Cerebellar nuclear complex (tissue), 1 donor: ENCODE data around the gene LSR.

Source experiments
- DNase-seq, 2 experiments: peaks; one replicate each; lab custom pipeline; 2025; lab: John Stamatoyannopoulos, UW

Gene LSR

DNA sequence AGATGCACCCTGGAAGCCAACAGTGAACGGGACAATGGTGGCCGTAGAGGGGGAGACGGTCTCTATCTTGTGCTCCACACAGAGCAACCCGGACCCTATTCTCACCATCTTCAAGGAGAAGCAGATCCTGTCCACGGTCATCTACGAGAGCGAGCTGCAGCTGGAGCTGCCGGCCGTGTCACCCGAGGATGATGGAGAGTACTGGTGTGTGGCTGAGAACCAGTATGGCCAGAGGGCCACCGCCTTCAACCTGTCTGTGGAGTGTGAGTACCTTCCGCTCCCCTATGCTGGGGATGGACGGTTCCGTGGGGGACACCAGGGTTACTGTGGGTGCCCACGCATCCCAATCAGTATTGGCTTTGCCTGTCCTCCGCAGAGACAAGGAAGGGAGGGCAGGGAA is 53.6 kb downstream of the LSR start:
- no peak for DNase-seq

DNA sequence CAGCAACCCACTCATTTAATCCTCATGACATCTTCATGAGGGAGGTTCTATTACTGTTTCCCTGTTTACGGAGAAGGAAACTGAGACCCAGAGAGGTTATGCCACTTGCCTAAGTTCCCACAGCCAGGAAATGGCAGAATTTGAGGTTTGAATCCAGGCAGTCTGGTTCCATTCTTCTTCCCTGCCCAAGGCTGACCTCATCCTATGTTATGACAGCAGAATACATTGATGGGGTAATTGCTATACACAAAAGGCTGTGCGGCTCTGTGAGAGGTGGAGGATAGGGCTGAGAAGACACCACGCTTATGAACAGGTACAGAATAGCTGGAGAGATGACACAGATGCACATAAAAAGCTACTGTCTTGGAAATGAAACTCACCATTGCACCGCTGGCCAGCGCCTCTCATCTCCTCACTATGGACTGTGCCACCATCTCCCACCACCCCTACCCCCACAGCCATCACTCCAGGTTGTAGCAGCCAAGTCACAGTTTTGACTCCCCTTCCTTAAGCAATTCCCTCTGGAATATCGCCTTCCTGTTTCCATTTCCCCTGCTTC is 54.6 kb downstream of the LSR start:
- DNase-seq = no peak

DNA sequence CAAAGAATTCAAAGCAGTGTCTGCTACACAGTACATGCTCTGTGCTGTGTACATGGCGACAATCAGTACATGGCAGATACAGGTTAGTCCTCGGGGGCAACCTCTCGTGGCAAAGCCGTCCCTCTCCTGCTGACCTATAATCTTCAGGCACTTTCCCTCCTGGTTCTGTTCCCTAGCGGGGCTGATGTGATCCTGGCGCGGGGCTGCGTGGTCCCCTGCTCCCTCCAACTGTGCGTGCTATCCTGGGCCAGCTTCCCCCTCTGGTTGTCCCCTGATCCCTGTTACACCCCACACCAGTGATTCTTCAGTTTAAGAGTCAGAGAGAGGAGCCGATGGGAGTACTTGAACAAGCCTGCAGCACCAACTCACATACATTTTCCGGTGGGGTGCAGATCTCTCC is 55.2 kb downstream of the LSR start:
- DNase-seq = no peak

DNA sequence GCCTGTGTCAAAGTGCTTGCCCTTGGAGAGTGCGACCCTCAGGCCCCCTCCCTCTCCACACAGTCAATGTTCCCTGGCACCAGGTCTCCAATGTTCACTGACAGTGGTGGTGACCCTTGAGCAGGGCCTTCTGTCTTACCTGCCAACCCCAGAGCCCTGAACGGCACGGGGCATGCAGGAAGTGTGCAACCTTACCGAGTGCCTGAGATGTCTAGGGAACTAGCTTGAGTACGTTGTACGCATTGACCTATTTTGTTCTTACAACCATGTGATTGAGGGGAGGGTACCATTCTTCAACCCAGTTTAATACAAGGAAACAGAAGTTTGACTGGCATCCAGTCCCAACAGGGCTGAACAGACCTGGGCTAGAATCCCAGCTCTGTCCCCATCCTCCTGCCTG is 56.4 kb downstream of the LSR start:
- DNase-seq = no peak

DNA sequence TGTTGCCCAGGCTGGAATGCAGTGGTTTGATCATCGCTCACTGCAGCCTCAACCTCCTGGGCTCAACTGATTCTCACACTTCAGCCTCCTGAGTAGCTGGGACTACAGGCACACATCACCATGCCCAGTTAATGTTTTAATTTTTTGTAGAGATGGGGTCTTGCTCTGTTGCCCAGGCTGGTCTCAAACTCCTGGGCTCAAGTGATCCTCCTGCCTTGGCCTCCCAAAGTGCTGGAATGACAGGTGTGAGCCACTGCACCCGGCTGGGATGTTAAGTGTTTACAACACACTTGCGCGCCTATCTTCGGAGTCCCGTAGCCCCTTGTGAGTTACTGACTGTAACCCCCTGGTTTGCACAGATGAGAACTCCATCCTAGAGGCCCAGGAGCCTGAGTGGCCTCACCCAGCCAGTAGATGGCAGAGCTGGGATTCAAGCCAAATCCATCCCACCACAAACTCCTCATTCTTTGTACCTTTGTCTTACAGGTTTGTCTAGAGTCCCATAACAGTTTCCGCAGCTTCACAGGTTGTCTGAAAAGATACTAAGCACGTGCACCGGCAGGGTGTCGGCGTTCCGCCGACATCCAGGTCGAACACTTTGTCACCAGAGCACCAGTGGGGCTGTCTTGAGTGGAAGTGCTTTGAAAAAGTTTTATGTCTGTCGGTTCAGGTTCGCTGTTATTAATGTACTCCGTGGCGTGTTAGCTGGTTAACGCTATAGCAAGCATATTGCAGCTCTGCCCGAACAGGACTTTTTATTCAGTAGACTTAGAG is 57.9 kb downstream of the LSR start:
- DNase-seq = no peak

DNA sequence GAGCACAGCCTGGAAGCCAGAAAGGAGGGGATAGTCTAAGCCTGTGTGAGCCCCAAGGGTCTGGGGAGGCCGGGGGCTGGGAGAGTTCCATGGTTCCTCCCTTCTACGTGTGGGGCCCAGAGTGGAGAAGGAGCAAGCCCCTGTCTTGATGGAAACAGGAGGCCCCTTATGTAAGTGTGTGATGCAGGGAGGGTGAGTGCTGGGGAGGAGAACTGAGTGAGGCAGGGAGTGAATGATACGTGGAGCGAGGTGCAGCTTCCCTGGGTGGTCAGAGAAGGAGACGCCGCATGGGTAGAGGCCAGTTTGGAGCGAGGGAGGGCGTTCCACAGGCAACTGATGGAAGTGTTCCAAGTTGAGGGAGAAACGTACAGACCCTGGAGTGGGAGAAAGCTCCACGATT is 59.1 kb downstream of the LSR start:
- no peak for DNase-seq

DNA sequence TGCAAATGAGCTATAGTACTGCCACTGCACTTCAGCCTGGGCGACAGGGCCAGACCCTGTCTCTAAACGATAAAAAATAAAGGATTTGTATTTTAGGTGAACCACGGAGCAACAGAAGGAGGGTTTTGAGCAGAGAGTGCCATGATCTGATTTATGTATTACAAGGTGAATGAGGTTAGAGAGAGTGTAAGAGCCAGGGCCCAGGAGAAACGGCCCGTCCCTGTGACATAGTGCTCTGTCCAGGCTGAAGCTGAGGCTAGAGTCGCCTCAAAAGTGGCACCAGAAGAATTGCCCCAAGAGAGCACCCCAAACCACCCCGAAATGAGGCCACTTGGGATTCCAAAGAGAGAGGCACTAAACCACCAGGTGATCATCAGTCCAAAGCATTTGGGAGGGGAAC is 60.1 kb downstream of the LSR start:
- no peak for DNase-seq

DNA sequence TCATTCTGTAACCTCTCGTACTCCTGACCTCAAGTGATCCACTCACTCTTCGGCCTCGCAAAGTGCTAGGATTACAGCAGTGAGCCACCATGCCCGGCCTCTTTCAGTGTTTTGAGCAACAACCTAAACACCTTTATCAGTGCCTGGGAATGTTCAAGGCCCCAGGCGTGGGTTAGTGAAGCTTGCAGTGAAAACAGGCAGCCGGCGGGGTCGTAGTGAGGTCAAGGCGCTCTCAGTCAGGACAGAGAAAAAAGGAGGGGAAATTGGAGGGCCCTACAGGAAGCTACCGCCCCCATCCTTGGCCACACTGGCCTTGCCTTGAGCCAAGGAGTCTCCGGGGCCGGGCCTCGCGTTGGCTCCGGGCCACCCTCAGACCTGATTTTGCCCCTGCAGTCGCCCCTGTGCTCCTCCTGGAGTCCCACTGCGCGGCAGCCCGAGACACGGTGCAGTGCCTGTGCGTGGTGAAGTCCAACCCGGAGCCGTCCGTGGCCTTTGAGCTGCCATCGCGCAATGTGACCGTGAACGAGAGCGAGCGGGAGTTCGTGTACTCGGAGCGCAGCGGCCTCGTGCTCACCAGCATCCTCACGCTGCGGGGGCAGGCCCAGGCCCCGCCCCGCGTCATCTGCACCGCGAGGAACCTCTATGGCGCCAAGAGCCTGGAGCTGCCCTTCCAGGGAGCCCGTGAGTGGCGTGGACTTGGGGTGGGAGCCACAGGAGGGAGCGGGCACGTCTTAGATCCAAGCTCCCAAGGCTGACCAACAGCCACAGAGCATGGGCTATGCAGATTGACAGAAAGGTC is 60.9 kb downstream of the LSR start:
- DNase-seq = no peak

DNA sequence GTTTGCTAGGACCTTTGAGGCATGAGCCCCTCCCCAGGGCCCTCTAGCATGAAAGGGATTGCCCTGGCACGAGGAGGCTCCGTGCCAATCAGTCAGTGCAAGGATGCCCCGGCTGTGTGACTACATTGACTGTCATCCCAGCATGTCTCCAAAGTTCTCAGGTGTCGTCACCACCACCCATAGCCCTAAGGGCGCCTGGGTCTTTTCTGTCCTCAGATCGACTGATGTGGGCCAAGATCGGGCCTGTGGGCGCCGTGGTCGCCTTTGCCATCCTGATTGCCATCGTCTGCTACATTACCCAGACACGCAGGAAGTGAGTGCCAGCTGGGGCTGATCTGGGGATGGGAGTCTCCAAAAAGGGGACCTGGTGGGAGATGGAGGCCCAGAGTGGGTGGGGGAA is 61.5 kb downstream of the LSR start:
- DNase-seq = no peak

DNA sequence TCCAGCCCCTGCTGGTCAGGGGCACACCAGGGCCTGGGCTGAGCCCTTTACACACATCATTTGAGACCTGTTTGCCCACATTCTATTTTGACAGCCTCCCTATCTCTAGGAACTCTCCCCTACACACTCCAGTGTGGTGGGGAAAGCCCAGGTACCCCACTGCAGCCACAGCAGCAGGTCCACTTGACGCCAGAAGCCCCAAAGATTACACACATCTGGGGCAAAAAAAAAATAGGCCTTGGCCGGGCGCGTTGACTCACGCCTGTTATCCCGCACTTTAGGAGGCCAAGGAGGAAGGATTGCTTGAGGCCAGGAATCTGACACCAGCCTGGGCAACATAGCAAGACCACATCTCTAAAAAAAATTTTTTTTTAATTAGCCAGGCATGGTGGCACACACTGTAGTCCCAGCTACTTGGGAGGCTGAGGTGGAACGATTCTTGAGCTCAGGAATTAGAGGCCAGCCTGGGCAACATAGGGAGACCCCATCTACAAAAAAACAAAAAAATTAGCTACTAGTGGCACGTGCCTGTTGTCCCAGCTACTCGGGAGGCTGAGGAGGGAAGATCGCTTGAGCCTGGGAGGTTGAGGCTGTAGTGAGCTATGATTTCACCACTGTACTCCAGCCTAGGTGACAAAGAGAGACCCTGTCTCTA is 62.1 kb downstream of the LSR start:
- DNase-seq = no peak

DNA sequence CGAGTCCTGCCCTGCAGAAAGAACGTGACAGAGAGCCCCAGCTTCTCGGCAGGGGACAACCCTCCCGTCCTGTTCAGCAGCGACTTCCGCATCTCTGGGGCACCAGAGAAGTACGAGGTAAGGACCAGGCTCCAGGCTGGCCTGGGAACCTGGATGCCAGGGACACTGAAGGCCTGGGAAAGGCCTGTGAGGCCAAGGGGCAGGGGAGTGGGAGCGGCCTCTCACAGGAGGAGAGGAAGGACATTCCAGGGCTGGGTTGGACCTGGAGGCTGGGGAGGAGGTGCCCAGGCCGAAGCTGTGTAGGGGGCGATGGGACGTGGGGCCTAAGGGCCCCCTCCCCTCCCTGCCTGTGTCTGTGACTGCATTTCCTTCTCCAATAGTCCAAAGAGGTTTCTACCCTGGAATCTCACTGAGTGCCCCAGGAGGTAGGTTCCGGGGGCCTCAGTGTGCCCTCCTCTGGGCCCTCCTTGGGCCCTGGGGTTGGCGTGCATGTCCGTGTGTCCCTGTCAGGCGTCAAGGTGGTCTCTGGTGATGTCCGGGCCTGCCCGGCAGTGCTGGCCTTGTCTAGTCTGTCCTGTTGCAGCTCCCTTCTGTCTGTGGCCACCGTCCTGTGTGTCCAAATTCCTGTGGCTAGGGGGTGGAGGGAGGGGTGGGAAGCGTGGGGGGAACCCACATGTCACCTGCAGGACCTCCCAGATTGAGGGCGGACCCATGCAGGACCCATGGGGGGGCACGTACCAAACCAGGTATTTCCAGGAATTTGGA is 63.3 kb downstream of the LSR start:
- DNase-seq = no peak

DNA sequence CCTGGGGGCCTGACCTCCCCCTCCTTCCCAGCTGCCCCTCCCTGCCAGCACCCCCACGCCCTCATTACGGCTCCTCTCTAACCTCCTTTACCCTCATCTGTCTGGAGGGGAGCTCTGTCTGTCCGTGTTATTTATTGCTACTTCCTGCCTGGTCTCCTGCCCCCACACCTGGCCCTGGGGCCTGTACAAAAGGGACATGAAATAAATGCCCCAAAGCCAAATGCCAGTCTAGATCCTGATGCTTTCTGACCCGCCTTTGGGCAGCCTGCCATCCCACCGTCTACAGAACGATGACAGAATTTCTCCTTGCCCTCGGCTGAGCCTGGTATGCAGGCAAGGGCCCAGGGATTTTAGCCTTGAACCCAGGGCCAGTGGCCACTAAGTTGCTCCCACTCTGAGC is 64.8 kb downstream of the LSR start:
- DNase-seq = no peak

DNA sequence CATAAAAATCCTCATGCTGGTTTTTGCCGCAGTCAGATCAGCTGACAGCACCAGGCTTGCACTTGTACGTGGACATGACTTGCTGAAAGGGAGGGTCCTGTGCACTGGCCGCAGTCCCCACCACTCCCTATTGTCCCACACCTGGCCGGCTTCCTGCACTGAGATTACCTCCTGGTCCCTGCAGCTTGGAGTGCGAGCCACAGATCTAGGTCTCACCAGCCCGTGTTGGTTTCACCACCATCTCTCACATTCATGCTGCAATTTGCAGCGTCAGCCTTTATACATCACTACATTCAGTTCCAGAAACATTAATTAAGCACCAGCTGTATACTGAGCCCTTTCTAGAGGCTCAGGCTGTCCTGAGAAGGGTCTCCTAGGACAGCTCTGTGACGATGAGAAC is 65.2 kb downstream of the LSR start:
- no peak for DNase-seq

DNA sequence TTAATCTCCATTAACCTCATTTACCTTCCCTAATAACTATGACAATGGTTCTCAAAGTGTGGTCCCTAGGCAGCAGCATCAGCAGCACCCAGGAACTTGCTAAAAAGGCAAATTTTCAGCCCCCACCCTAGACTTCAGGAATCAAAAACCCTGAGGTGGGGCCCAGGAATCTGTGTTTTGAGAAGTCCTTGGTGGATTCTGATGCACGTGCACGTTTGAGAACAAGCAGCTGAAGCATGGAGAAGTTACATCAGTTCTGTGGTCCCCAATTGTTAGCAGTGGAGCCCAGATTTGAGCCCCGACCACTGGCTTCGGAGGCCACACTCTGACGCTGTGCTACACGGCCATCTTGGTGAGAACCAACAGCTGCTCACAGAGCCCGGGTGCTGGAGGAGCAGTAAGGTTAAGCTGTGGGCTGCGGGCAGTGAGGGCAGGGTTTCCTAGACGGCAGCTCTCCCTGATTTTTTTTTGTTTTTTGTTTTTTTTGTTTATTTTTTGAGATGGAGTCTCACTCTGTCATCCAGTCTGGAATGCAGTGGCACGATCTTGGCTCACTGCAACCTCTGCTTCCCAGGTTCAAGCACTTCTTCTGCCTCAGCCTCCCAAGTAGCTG is 66.2 kb downstream of the LSR start:
- no peak for DNase-seq

DNA sequence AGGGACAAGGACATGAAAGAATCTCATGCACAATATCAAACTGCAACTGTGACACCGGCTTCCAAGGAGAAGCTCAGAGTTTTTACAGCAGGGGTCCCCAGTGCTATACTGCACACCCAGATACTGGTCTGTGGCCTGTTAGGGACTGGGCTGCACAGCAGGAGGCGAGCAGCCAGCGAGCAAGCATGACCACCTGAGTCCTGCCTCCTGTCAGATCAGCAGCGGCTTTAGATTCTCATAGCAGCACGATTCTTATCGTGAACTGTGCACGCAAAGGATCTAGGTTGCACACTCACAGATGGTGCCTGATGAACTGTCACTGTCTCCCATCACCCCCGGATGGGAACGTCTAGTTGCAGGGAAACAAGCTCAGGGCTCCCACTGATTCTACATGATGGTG is 67.1 kb downstream of the LSR start:
- DNase-seq = no peak

DNA sequence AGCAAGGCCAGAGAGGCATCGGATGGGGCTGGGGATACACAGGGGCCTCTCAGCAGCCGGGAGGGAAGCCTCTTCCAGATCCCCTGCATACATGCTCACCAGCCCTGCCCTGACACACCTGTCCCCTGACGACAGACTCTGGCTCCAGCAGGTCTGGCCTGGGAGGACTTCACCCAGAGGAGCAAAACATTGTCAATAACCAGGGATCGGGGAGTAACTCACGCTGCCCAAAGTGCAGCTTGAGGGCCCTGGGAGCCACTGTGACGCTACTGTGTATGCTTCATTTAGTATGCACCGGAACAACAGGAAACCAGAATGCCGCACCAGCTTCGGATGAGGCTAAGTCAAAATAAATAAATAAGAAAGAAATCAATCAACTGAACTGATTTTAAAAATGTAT is 67.8 kb downstream of the LSR start:
- no peak for DNase-seq
